Erythroblast (primary cell): Measurements from ENCODE around the gene LARGE1.

ENCODE experiments used
- GATA1 ChIP-seq: IDR thresholded peaks from 2 replicates; pipeline ENCODE4 v1.6.1; 2011; ENCODE audit warnings: low read depth, mild to moderate bottlenecking, control low read depth, low read length, moderate library complexity
- POLR2A ChIP-seq: IDR thresholded peaks from 2 replicates; pipeline ENCODE4 v1.6.1; 2011; ENCODE audit warnings: mild to moderate bottlenecking, low read length

- TF ChIP-seq POLR2A = no peak
- TF ChIP-seq GATA1 = no peak
These were observed 390.7 kb downstream of the LARGE1 start for GRCh38 chr22:33529424-33530113.
